ENCODE results near the gene IKBKE.

DNA sequence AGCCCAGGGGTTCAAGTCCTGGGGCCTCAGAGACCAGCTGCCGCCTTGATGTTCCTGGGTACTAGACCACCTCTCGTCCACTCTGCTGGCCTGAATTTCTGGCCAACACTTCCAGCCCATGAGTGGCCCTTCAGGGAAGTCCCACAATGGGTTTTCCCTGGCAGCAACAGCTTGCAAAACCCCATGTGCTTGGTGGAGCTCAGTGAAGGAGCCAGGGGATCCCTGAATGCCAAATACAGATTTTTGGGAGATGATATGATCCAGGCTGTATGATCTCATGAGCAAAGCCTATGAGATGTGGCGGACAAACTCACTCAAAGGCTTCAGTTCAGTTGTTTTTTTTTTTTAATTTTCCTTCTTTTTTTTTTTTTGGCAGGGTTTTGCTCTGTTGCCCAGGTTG lies 27.5 kb downstream of the IKBKE start:
- TF ChIP-seq RAD21 (conservative IDR thresholded peaks at IDR 0.05): no peak
- TF ChIP-seq, protein P1, sequence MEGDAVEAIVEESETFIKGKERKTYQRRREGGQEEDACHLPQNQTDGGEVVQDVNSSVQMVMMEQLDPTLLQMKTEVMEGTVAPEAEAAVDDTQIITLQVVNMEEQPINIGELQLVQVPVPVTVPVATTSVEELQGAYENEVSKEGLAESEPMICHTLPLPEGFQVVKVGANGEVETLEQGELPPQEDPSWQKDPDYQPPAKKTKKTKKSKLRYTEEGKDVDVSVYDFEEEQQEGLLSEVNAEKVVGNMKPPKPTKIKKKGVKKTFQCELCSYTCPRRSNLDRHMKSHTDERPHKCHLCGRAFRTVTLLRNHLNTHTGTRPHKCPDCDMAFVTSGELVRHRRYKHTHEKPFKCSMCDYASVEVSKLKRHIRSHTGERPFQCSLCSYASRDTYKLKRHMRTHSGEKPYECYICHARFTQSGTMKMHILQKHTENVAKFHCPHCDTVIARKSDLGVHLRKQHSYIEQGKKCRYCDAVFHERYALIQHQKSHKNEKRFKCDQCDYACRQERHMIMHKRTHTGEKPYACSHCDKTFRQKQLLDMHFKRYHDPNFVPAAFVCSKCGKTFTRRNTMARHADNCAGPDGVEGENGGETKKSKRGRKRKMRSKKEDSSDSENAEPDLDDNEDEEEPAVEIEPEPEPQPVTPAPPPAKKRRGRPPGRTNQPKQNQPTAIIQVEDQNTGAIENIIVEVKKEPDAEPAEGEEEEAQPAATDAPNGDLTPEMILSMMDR (IDR thresholded peaks at IDR 0.05; ENCODE audit: poor library complexity, severe bottlenecking): no peak
